ENCODE data around the gene MUC20.

DNA sequence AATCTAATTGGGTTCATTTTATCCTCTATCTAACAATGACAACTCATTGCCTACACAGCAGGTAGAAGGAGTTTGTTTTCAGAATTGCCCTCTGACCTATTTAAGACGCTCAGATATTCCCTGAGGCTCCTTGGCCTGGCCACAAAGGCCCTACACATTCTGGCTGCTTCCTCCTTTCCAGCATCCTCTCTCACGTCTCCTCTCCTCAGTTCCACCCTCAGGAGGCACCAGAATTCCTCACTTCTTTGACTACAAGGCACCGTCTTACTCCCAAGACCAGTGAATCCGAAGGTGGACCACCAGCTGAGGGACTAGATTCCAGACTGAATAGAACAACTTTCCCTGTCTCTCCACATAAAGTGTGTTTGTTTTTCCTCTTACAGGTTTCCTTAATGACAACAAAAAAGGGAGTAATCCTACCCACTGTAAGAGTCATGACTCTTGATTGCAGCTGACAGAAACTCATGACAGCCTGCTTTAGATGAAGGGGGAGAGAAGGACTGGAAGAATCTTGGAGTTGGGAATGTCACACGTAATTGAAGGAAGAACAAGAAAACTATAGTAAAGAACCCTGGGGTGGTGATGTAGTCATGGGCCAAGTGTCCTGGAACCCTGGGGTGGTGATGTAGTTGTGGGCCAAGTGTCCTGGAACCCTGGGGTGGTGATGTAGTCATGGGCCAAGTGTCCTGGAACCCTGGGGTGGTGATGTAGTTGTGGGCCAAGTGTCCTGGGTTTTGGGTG is 22.0 kb upstream of the MUC20 start:
- TF ChIP-seq CTCF (optimal IDR thresholded peaks at IDR 0.05 in 1 of 3, IDR thresholded peaks at IDR 0.05 in 1 of 3, conservative IDR thresholded peaks at IDR 0.05 in 1 of 3; ENCODE audit: extremely low read depth in 1 of 3, insufficient read depth in 2 of 3, low read length in 3 of 3) (no peak), EZH2 (IDR thresholded peaks at IDR 0.05; ENCODE audit: low read length) (no peak)

Measured in keratinocyte (primary cell).